PC-9 (cell line): Measurements from ENCODE around the gene FTSJ1. TPM values are rescaled to one million over a fixed set of nuclear protein-coding genes. Genes with fewer than 3 reads are reported as not detected.

ENCODE experiments used
- BruUV-seq: library from RNA; stranded (reverse); fragments of 400-500 nt; replicated peaks from 2 replicates; lab custom pipeline; 2021; lab: Mats Ljungman, UMichigan
- CTCF ChIA-PET: fragments of 300-600 bp; sonication (Branson Sonifier 250); formaldehyde crosslinking; loops from one replicate; lab custom pipeline; 2022; ENCODE audit warnings: antibody characterized with exemption; lab: Charles Lee
- POLR2A ChIA-PET: fragments of 300-600 bp; sonication (Branson Sonifier 250); formaldehyde crosslinking; loops from one replicate; lab custom pipeline; 2022; ENCODE audit warnings: antibody characterized with exemption; ENCODE audit not compliant: unreplicated experiment; lab: Charles Lee
- DNase-seq, 2 experiments: peaks; one replicate each; pipeline versions ENCODE4 v3.0.0 to v3.0.0-alpha.2; 2015 to 2022; ENCODE audit warnings: mixed read lengths in 1 of 2
- H2AFZ ChIP-seq: fragments of 200-600 bp; sonication (generic); 2 replicates; pipeline ENCODE4 v1.8.1; 2017; ENCODE audit warnings: antibody characterized with exemption
- H3F3A ChIP-seq: fragments of 200-600 bp; sonication (generic); 2 replicates; pipeline ENCODE4 v1.8.1; 2017; ENCODE audit warnings: antibody characterized with exemption, mild to moderate bottlenecking, low read depth; ENCODE audit not compliant: insufficient read depth
- H3K27ac ChIP-seq: fragments of 200-600 bp; sonication (generic); 2 replicates; pipeline ENCODE4 v1.6.1; 2016; ENCODE audit warnings: mixed run types
- H3K27me3 ChIP-seq: fragments of 200-600 bp; sonication (generic); 2 replicates; pipeline ENCODE4 v1.6.1; 2016; ENCODE audit warnings: low read depth, mixed run types; ENCODE audit not compliant: insufficient read depth
- H3K36me3 ChIP-seq: fragments of 200-600 bp; sonication (generic); 2 replicates; pipeline ENCODE4 v1.6.1; 2016; ENCODE audit warnings: low read depth, mixed run types
- H3K4me1 ChIP-seq: fragments of 200-600 bp; sonication (generic); replicated peaks from 2 replicates; pipeline ENCODE4 v1.6.1; 2016; ENCODE audit warnings: mixed run types; ENCODE audit not compliant: insufficient read depth
- H3K4me2 ChIP-seq: fragments of 200-600 bp; sonication (generic); 2 replicates; pipeline ENCODE4 v1.6.1; 2017; ENCODE audit warnings: mixed run types
- H3K4me3 ChIP-seq: fragments of 200-600 bp; sonication (generic); 2 replicates; pipeline ENCODE4 v1.6.1; 2016; ENCODE audit warnings: mixed run types
- H3K79me2 ChIP-seq: fragments of 200-600 bp; sonication (generic); 2 replicates; pipeline ENCODE4 v1.6.1; 2017; ENCODE audit warnings: low read depth, mixed run types
- H3K9me2 ChIP-seq: fragments of 200-600 bp; sonication (generic); 2 replicates; pipeline ENCODE4 v1.8.1; 2017; ENCODE audit warnings: mild to moderate bottlenecking; ENCODE audit not compliant: insufficient read depth
- H3K9me3 ChIP-seq: fragments of 200-600 bp; sonication (generic); 2 replicates; pipeline ENCODE4 v1.8.1; 2016; ENCODE audit warnings: low read depth; ENCODE audit not compliant: insufficient read depth
- H4K20me1 ChIP-seq: fragments of 200-600 bp; sonication (generic); 2 replicates; pipeline ENCODE4 v1.8.1; 2017; ENCODE audit not compliant: insufficient read depth
- CTCF ChIP-seq: fragments of 200-600 bp; sonication (generic); conservative IDR thresholded peaks from 2 replicates; pipeline ENCODE4 v1.6.1; 2017; ENCODE audit warnings: mixed run types, antibody characterized with exemption, mild to moderate bottlenecking, moderate library complexity
- EZH2 ChIP-seq: fragments of 200-600 bp; sonication (generic); IDR thresholded peaks from 2 replicates; pipeline ENCODE4 v1.8.0; 2017; ENCODE audit warnings: antibody characterized with exemption, low read depth
- intact Hi-C: fragments of 100-400 bp; cut with micrococcal nuclease; formaldehyde crosslinking; loops from one replicate; pipeline ENCODE4 v1.10.0; 2022; ENCODE audit not compliant: unreplicated experiment
- total RNA-seq: library from RNA; stranded (reverse); gene quantifications from 2 replicates; pipeline ENCODE4 v1.2.3, GENCODE V29; 2021

The FTSJ1 gene
- total RNA-seq, 1 experiment from 2014 or later: 44.0 TPM

DNA sequence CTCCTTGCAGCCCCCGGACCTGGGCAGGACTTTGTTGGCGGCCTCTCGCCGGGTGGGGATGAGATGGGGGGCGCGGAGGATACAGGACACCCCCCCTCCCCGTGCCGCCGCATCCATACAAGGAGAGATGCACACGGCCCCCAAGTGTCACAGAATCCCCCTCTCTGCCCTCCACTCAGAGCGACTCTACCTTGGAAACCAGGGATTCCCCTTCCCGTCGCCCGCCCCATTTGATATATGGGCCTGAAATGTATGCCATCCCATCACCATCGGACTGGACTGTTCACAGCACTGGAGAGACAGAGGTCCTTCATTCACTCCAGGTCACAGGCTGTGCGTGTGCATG is 33.2 kb downstream of the FTSJ1 start:
- Histone ChIP-seq H3K9me2 (no peaks in the 10 kb centered on the region), H3K27ac (no peak overlapping the region), H3K79me2 (no peaks in the 10 kb centered on the region), H3K4me2 (peak overlapping the region; percentile 64), H3K4me1 (no peaks in the 10 kb centered on the region), H3F3A (no peaks in the 10 kb centered on the region), H2AFZ (0 out of 2 replicates have a peak overlapping the region, but pooled peaks have one; percentile 64), H3K36me3 (no peaks in the 10 kb centered on the region), H3K4me3 (peak overlapping the region; percentile 56), H3K9me3 (no peaks in the 10 kb centered on the region), H3K27me3 (no peaks in the 10 kb centered on the region), H4K20me1 (no peaks in the 10 kb centered on the region)
- no TSS peak for BruUV-seq
- CTCF ChIA-PET: no interaction called here
- no peak for DNase-seq
- intact Hi-C loops: loop anchor here (1.0 kb wide), 1 partner anchor 22 kb away; no protein-coding TSS in a partner anchor
- TF ChIP-seq EZH2 (no peak), CTCF (no peak)
- POLR2A ChIA-PET: no interaction called here

DNA sequence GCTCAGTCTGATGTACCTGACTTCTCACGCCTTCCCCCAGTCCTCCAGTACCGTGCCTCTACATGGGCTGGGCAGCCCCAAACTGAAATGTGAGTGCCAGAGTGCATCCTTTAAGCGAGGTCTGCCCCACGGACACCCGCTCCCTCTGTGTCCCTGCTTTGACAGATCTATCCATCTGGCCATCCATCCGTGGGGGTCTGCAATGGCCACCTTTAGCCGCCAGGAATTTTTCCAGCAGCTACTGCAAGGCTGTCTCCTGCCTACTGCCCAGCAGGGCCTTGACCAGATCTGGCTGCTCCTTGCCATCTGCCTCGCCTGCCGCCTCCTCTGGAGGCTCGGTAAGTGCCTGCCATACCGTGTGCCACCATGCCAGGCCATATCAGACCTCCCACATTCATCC is 33.6 kb downstream of the FTSJ1 start:
- H2AFZ ChIP-seq: no peak overlapping the region
- intact Hi-C loops: loop anchor here (1.0 to 2.0 kb wide), 2 partner anchors 22 to 427 kb away; no protein-coding TSS in a partner anchor

GRCh38 chrX:48511560-48511959 is 35.6 kb downstream of the FTSJ1 start:
- DNase-seq: no peak
- no peaks in the 10 kb centered on the region for H3K79me2 ChIP-seq
- no peak overlapping the region for H2AFZ ChIP-seq
- no peaks in the 10 kb centered on the region for H4K20me1 ChIP-seq
- H3F3A ChIP-seq: no peaks in the 10 kb centered on the region
- H3K4me2 ChIP-seq: no peak overlapping the region
- TF ChIP-seq EZH2 (no peak), CTCF (peak; percentile 36; the same call in 1 of the 2 replicates)
- no peaks in the 10 kb centered on the region for H3K9me3 ChIP-seq
- no peaks in the 10 kb centered on the region for H3K9me2 ChIP-seq
- no peaks in the 10 kb centered on the region for H3K27me3 ChIP-seq
- H3K36me3 ChIP-seq: no peaks in the 10 kb centered on the region
- no peak overlapping the region for H3K4me3 ChIP-seq
- no TSS peak for BruUV-seq
- no peak overlapping the region for H3K27ac ChIP-seq
- intact Hi-C loops: loop anchor here (2.0 kb wide), 1 partner anchor 429 kb away; no protein-coding TSS in a partner anchor
- no peaks in the 10 kb centered on the region for H3K4me1 ChIP-seq
- ChIA-PET CTCF (no interaction called here), POLR2A (no interaction called here)

More for the DNA sequence above, 33.6 kb downstream of the FTSJ1 start:
- Histone ChIP-seq H3K9me2 (no peaks in the 10 kb centered on the region), H3F3A (no peaks in the 10 kb centered on the region), H3K4me2 (peak overlapping the region; percentile 64), H3K4me3 (peak overlapping the region; percentile 56), H3K27me3 (no peaks in the 10 kb centered on the region), H3K27ac (no peak overlapping the region), H3K4me1 (no peaks in the 10 kb centered on the region), H3K36me3 (no peaks in the 10 kb centered on the region), H3K9me3 (no peaks in the 10 kb centered on the region), H4K20me1 (no peaks in the 10 kb centered on the region), H3K79me2 (no peaks in the 10 kb centered on the region)
- no TSS peak for BruUV-seq
- TF ChIP-seq EZH2: no peak
- TF ChIP-seq CTCF: no peak
- CTCF ChIA-PET: no interaction called here
- POLR2A ChIA-PET: no interaction called here
- no peak for DNase-seq
